ENCODE measurements around the gene LRGUK. TPM values are rescaled to one million over a fixed set of nuclear protein-coding genes. Genes with fewer than 3 reads are reported as not detected.

The LRGUK gene
- total RNA-seq, 4 donors from 2014 or later = 0.48 to 9.4 (median 3.3) TPM

DNA sequence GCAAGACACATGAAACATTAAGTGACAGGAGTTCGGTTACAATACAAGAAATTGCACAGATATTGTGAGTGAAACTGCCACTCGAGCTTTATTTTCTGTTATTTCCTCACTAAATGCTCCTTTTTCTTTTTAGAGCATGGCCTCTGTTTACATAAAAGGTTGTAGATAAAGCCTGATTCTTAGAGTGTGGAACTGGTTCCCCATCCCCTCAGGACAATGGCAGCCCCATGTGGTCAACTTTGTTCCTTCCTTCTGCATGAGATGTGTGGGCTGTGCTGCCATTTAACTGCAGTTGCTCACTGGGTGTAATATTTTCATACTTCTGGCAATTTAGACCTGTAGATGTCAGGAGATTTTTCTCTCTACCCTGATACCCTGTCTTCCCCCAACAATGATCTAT, 70.2 kb downstream of the LRGUK start:
- intact Hi-C loops (cut with DNase I; ENCODE audit: low total_unique reads) (no loop called here), in situ Hi-C loops (cut with MboI; ENCODE audit: low pct_ligation_motif_present in 1 of 4, low pct_unique_long_range_greater_than_20kb in 1 of 4, low sequenced_read_pairs in 3 of 4) (no loop called here)
- H3K27me3 ChIP-seq = no peaks in the 10 kb centered on the region
- H3K36me3 ChIP-seq = no peaks in the 10 kb centered on the region
- no peak for DNase-seq
- 92 to 93% methylated on average over 2 of the region's 2 CpGs for WGBS, 2 donors (ENCODE audit: low coverage in 1 of 2)
- H3K9me3 ChIP-seq = no peaks in the 10 kb centered on the region
- H3K4me1 ChIP-seq = no peaks in the 10 kb centered on the region
- H3K27ac ChIP-seq = no peak overlapping the region
- TF ChIP-seq POLR2A (IDR thresholded peaks at IDR 0.05) = no peak
- TF ChIP-seq CTCF (IDR thresholded peaks at IDR 0.05) = no peak
- TF ChIP-seq EP300 (IDR thresholded peaks at IDR 0.05; ENCODE audit: low read depth) = no peak
- no peak for TF ChIP-seq POLR2AphosphoS5 (IDR thresholded peaks at IDR 0.05)
- H3K4me3 ChIP-seq = no peak overlapping the region

DNA sequence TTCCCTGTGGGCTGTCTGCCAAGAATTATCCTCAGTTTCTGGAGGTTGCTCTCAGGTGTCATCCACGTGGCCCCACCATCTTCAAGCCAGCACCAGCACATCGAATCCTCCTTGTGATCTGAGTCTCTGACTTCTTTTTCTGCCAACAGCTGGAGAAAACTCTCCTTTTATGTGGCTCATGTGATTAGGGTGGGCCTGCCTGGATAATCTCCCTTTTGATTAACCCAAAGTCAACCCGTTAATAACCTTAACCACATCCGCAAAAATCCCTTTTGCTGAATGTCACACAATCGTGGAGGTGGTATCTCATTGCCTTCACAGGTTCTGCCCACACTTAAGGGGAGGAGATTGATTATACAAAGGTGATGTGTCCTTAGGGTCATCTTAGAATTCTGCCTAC, 73.8 kb downstream of the LRGUK start:
- no peaks in the 10 kb centered on the region for H3K4me1 ChIP-seq
- DNase-seq = no peak
- intact Hi-C loops (cut with DNase I; ENCODE audit: low total_unique reads) = no loop called here
- H3K4me3 ChIP-seq = no peak overlapping the region
- H3K36me3 ChIP-seq = no peaks in the 10 kb centered on the region
- H3K27ac ChIP-seq = no peak overlapping the region
- no peaks in the 10 kb centered on the region for H3K27me3 ChIP-seq
- no peak for TF ChIP-seq EP300 (IDR thresholded peaks at IDR 0.05; ENCODE audit: low read depth)
- TF ChIP-seq POLR2AphosphoS5 (IDR thresholded peaks at IDR 0.05) = no peak
- TF ChIP-seq CTCF (IDR thresholded peaks at IDR 0.05) = no peak
- no peak for TF ChIP-seq POLR2A (IDR thresholded peaks at IDR 0.05)
- 79 to 91% methylated on average over 4 to 5 of the region's 5 CpGs for WGBS, 2 donors (ENCODE audit: low coverage in 1 of 2)
- H3K9me3 ChIP-seq = no peaks in the 10 kb centered on the region
- in situ Hi-C loops (cut with MboI; ENCODE audit: low pct_ligation_motif_present in 1 of 4, low pct_unique_long_range_greater_than_20kb in 1 of 4, low sequenced_read_pairs in 3 of 4) = no loop called here

DNA sequence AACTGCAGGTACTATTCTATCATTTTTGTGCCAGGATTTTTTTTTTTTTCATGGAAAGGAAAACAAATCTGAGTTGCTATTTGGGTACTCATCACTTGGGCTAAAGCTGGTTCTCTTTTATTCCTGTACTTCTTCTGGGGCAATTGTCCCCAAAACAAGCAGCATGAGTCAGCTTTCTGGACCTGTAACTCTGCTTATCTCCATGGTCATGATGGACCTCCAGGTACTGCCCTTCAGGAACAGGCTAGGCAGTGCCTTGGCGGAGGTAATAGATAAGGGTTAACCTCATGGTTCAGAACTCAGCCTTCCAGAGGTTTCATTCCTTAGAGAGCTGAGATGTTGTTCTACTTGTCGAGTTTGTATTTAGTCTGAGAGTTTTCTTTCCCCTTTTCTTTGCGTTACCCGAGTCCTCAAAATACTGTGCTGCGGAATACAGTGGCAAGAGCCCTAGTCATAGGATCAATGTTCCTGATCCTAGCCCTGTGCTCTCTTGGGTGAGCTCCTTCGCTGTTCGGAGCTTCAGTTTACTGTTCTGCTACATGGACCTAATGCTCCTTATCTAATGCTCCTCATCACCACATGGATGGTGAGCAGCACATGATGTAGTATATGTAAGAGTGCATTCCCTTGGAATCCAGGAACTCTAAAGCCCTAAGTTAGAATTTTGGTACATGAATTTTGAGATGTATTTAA, 74.6 kb downstream of the LRGUK start:
- Histone ChIP-seq H3K9me3 (no peaks in the 10 kb centered on the region), H3K27ac (no peak overlapping the region), H3K4me1 (no peaks in the 10 kb centered on the region), H3K36me3 (no peaks in the 10 kb centered on the region), H3K4me3 (no peak overlapping the region), H3K27me3 (no peaks in the 10 kb centered on the region)
- TF ChIP-seq EP300 (IDR thresholded peaks at IDR 0.05; ENCODE audit: low read depth) = no peak
- no peak for DNase-seq
- in situ Hi-C loops (cut with MboI; ENCODE audit: low pct_ligation_motif_present in 1 of 4, low pct_unique_long_range_greater_than_20kb in 1 of 4, low sequenced_read_pairs in 3 of 4) (no loop called here), intact Hi-C loops (cut with DNase I; ENCODE audit: low total_unique reads) (no loop called here)
- WGBS, 2 donors (ENCODE audit: low coverage in 1 of 2) = 85 to 94% methylated on average over 3 to 6 of the region's 7 CpGs

GRCh38 chr7:134203186-134203889, 76.2 kb downstream of the LRGUK start:
- no peak overlapping the region for H3K27ac ChIP-seq
- H3K4me1 ChIP-seq = no peaks in the 10 kb centered on the region
- no peaks in the 10 kb centered on the region for H3K36me3 ChIP-seq
- no peaks in the 10 kb centered on the region for H3K9me3 ChIP-seq
- TF ChIP-seq CTCF (IDR thresholded peaks at IDR 0.05) (no peak), EP300 (IDR thresholded peaks at IDR 0.05; ENCODE audit: low read depth) (no peak), POLR2A (IDR thresholded peaks at IDR 0.05) (no peak), POLR2AphosphoS5 (IDR thresholded peaks at IDR 0.05) (no peak)
- in situ Hi-C loops (cut with MboI; ENCODE audit: low pct_ligation_motif_present in 1 of 4, low pct_unique_long_range_greater_than_20kb in 1 of 4, low sequenced_read_pairs in 3 of 4) = no loop called here
- no peaks in the 10 kb centered on the region for H3K27me3 ChIP-seq
- DNase-seq = no peak
- no peak overlapping the region for H3K4me3 ChIP-seq
- intact Hi-C loops (cut with DNase I; ENCODE audit: low total_unique reads) = no loop called here
- 76 to 80% methylated on average over 2 to 4 of the region's 4 CpGs for WGBS, 2 donors (ENCODE audit: low coverage in 1 of 2)

All from transverse colon (tissue), 4 donors.